RPMI8226 (cell line): ENCODE measurements around the gene ADGRG3.
A peak's percentile ranks its signal among the peaks of the same experiment; 100 is the strongest.

Experiments used
- DNase-seq: peaks from one replicate; pipeline ENCODE4 v3.0.0-alpha.2; 2015

ADGRG3 gene

GRCh38 chr16:57668263-57668571 is at the start of gene ADGRG3:
Gene ADGRG3 (plus strand): TSS chr16:57668306. CDS start chr16:57668348, 42 bp downstream.
- DNase-seq: no peak

GRCh38 chr16:57619133-57619605 is 48.9 kb upstream of the ADGRG3 start:
- no peak for DNase-seq

- DNase-seq: peak; percentile 66
Measured at GRCh38 chr16:57619606-57620334, 48.3 kb upstream of the ADGRG3 start.

- DNase-seq: no peak
Measured at GRCh38 chr16:57620335-57621231, 47.5 kb upstream of the ADGRG3 start.

- no peak for DNase-seq
Measured at GRCh38 chr16:57621521-57622271, 46.4 kb upstream of the ADGRG3 start.

GRCh38 chr16:57622361-57623250 is 45.5 kb upstream of the ADGRG3 start:
- DNase-seq: no peak

GRCh38 chr16:57623251-57624043 is 44.7 kb upstream of the ADGRG3 start:
- DNase-seq: peak; percentile 93

GRCh38 chr16:57624044-57624688 is 43.9 kb upstream of the ADGRG3 start:
- DNase-seq: no peak

- no peak for DNase-seq
Measured at GRCh38 chr16:57624806-57625500, 43.2 kb upstream of the ADGRG3 start.

GRCh38 chr16:57626420-57627170 is 41.5 kb upstream of the ADGRG3 start:
- DNase-seq: no peak

- DNase-seq: no peak
Measured at GRCh38 chr16:57627184-57627871, 40.8 kb upstream of the ADGRG3 start.

- no peak for DNase-seq
Measured at GRCh38 chr16:57628008-57628781, 39.9 kb upstream of the ADGRG3 start, which contains the start of gene ADGRG1. Gene ADGRG1 (plus strand): TSS chr16:57628630. CDS start chr16:57650288, 21,658 bp downstream.

GRCh38 chr16:57628783-57629293 is 39.3 kb upstream of the ADGRG3 start:
- DNase-seq: no peak

GRCh38 chr16:57629516-57630406 is 38.3 kb upstream of the ADGRG3 start:
- no peak for DNase-seq

GRCh38 chr16:57630407-57630797 is 37.7 kb upstream of the ADGRG3 start:
- no peak for DNase-seq
